ENCODE measurements around the gene H2AZ2. TPM values are rescaled to one million over a fixed set of nuclear protein-coding genes. Genes with fewer than 3 reads are reported as not detected.
A peak's percentile ranks its signal among the peaks of the same experiment; 100 is the strongest.

The H2AZ2 gene
- total and polyA plus RNA-seq, 2 donors (not counting 1 experiment from before 2014, with no cell fraction given) = 55.3 to 129 TPM

- CTCF ChIA-PET = interaction anchor here (0.7 kb wide), 2 partner anchors 23 to 237 kb away, joined by 4 read pairs; no protein-coding TSS in a partner anchor
- no peak for ATAC-seq (ENCODE audit: low read depth)
- H3K27ac Mint-ChIP-seq = peak overlapping the region; percentile 29
- H3K9me3 Mint-ChIP-seq (ENCODE audit: insufficient read depth) = no peaks in the 10 kb centered on the region
- no peak for DNase-seq
- H3K4me1 ChIP-seq (ENCODE audit: control insufficient read depth in 2 of 2, insufficient read depth in 2 of 2, low read length in 2 of 2) = no peaks in the 10 kb centered on the region
- H3K9ac ChIP-seq (ENCODE audit: low read length) = no peak overlapping the region
- H3K79me2 ChIP-seq (ENCODE audit: control insufficient read depth, insufficient read depth, low read length) = peaks cover 2% of the 10 kb centered on the region
- H3K4me3 Mint-ChIP-seq = no peak overlapping the region
- H2AFZ ChIP-seq (ENCODE audit: insufficient read depth, low read depth, low read length, poor library complexity, severe bottlenecking) = no peak overlapping the region
- TF ChIP-seq CTCF (IDR thresholded peaks at IDR 0.05) = no peak
- no peak for TF ChIP-seq EZH2 (IDR thresholded peaks at IDR 0.05; ENCODE audit: borderline replicate concordance, insufficient read depth, low read depth, low read length, poor library complexity, severe bottlenecking)
- intact Hi-C loops (cut with micrococcal nuclease) = no loop called here
- H3K9me3 ChIP-seq (ENCODE audit: control extremely low read depth in 1 of 3, control insufficient read depth in 2 of 3, insufficient read depth in 1 of 3, low read length in 2 of 3) = no peaks in the 10 kb centered on the region
- no peaks in the 10 kb centered on the region for H4K20me1 ChIP-seq (ENCODE audit: control insufficient read depth, insufficient read depth, low read length, poor library complexity, severe bottlenecking)
- peak overlapping the region in 1 of 2 donors; percentile 9 for H3K27ac ChIP-seq (ENCODE audit: low read length in 2 of 2)
- POLR2A ChIA-PET = no interaction called here
- no peak overlapping the region for H3K4me2 ChIP-seq (replicated peaks; ENCODE audit: low read depth, low read length, poor library complexity, severe bottlenecking)
- H3K4me1 Mint-ChIP-seq = no peaks in the 10 kb centered on the region
- H3K27me3 ChIP-seq (replicated peaks in 1 of 4; ENCODE audit: control extremely low read depth in 1 of 4, control insufficient read depth in 3 of 4, insufficient read depth in 4 of 4, low read length in 3 of 4) = no peaks in the 10 kb centered on the region
- 82% methylated on average over 2 of the region's 2 CpGs for whole genome bisulfite sequencing (ENCODE audit: insufficient coverage)
- no peak overlapping the region for H3K4me3 ChIP-seq (ENCODE audit: control extremely low read depth in 1 of 5, extremely low read depth in 1 of 5, insufficient read depth in 1 of 5, low read depth in 2 of 5, low read length in 4 of 5)
- H3K27me3 Mint-ChIP-seq = no peaks in the 10 kb centered on the region
- H3K36me3 ChIP-seq (replicated peaks in 1 of 2; ENCODE audit: control extremely low read depth in 1 of 2, control insufficient read depth in 1 of 2, extremely low read depth in 1 of 2, insufficient read depth in 2 of 2, low read length in 1 of 2) = peaks cover 0 to 20% of the 10 kb centered on the region in 2 experiments
Observed at GRCh38 chr7:44824894-44825526, 22.9 kb downstream of the H2AZ2 start.

- Mint-ChIP-seq H3K27me3 (no peaks in the 10 kb centered on the region), H3K9me3 (ENCODE audit: insufficient read depth) (no peaks in the 10 kb centered on the region), H3K27ac (peak overlapping the region; percentile 10), H3K4me3 (no peak overlapping the region), H3K4me1 (no peaks in the 10 kb centered on the region)
- ATAC-seq (ENCODE audit: low read depth) (no peak), DNase-seq (no peak)
- CTCF ChIA-PET = interaction anchor here (1.0 kb wide), 1 partner anchor 24 kb away, joined by 3 read pairs; no protein-coding TSS in a partner anchor
- Histone ChIP-seq H3K4me3 (ENCODE audit: control extremely low read depth in 1 of 5, extremely low read depth in 1 of 5, insufficient read depth in 1 of 5, low read depth in 2 of 5, low read length in 4 of 5) (no peak overlapping the region), H3K4me2 (replicated peaks; ENCODE audit: low read depth, low read length, poor library complexity, severe bottlenecking) (no peak overlapping the region), H3K4me1 (ENCODE audit: control insufficient read depth in 2 of 2, insufficient read depth in 2 of 2, low read length in 2 of 2) (no peaks in the 10 kb centered on the region), H3K27me3 (replicated peaks in 1 of 4; ENCODE audit: control extremely low read depth in 1 of 4, control insufficient read depth in 3 of 4, insufficient read depth in 4 of 4, low read length in 3 of 4) (no peaks in the 10 kb centered on the region), H3K27ac (ENCODE audit: low read length in 2 of 2) (no peak overlapping the region), H3K9ac (ENCODE audit: low read length) (no peak overlapping the region), H3K36me3 (replicated peaks in 1 of 2; ENCODE audit: control extremely low read depth in 1 of 2, control insufficient read depth in 1 of 2, extremely low read depth in 1 of 2, insufficient read depth in 2 of 2, low read length in 1 of 2) (peaks cover 0 to 4% of the 10 kb centered on the region in 2 experiments), H2AFZ (ENCODE audit: insufficient read depth, low read depth, low read length, poor library complexity, severe bottlenecking) (no peak overlapping the region), H4K20me1 (ENCODE audit: control insufficient read depth, insufficient read depth, low read length, poor library complexity, severe bottlenecking) (no peaks in the 10 kb centered on the region), H3K9me3 (ENCODE audit: control extremely low read depth in 1 of 3, control insufficient read depth in 2 of 3, insufficient read depth in 1 of 3, low read length in 2 of 3) (no peaks in the 10 kb centered on the region), H3K79me2 (ENCODE audit: control insufficient read depth, insufficient read depth, low read length) (no peaks in the 10 kb centered on the region)
- no peak for TF ChIP-seq EZH2 (IDR thresholded peaks at IDR 0.05; ENCODE audit: borderline replicate concordance, insufficient read depth, low read depth, low read length, poor library complexity, severe bottlenecking)
- no peak for TF ChIP-seq CTCF (IDR thresholded peaks at IDR 0.05)
- intact Hi-C loops (cut with micrococcal nuclease) = no loop called here
- 88% methylated on average over 3 of the region's 5 CpGs for WGBS (ENCODE audit: insufficient coverage)
- POLR2A ChIA-PET = interaction anchor here (1.2 kb wide), 1 partner anchor 25 kb away, joined by 3 read pairs; the partner anchor contains the start of gene H2AZ2
Observed at GRCh38 chr7:44823255-44823781, 24.6 kb downstream of the H2AZ2 start.

Data from B cell (primary cell).